Measurements from ENCODE around the gene SUGP2.

The SUGP2 gene

GRCh38 chr19:19033426-19034203, at the start of gene SUGP2, which contains the start of gene ARMC6:
SUGP2 (minus strand) TSS chr19:19033517; CDS start chr19:19031071, 2,446 bp downstream.
ARMC6 (plus strand) TSS chr19:19033603; CDS start chr19:19034210, 607 bp downstream.
- in situ Hi-C loops (cut with MboI; ENCODE audit: low sequenced_read_pairs): no loop called here

- in situ Hi-C loops (cut with MboI; ENCODE audit: low sequenced_read_pairs): no loop called here
These were observed 48.4 kb upstream of the SUGP2 start for GRCh38 chr19:19081642-19082151.

- in situ Hi-C loops (cut with MboI; ENCODE audit: low sequenced_read_pairs): no loop called here
These were observed 46.3 kb upstream of the SUGP2 start for GRCh38 chr19:19079571-19079970.

GRCh38 chr19:19078801-19079200, 45.5 kb upstream of the SUGP2 start:
- in situ Hi-C loops (cut with MboI; ENCODE audit: low sequenced_read_pairs): no loop called here

- in situ Hi-C loops (cut with MboI; ENCODE audit: low sequenced_read_pairs): no loop called here
These were observed 43.8 kb upstream of the SUGP2 start for GRCh38 chr19:19077103-19077502.

- in situ Hi-C loops (cut with MboI; ENCODE audit: low sequenced_read_pairs): no loop called here
These were observed 43.2 kb upstream of the SUGP2 start for GRCh38 chr19:19076476-19076875.

GRCh38 chr19:19075126-19075525, 41.8 kb upstream of the SUGP2 start:
- in situ Hi-C loops (cut with MboI; ENCODE audit: low sequenced_read_pairs): no loop called here

- in situ Hi-C loops (cut with MboI; ENCODE audit: low sequenced_read_pairs): no loop called here
These were observed 41.0 kb upstream of the SUGP2 start for GRCh38 chr19:19074196-19074882.

GRCh38 chr19:19071897-19072296, 38.6 kb upstream of the SUGP2 start:
- in situ Hi-C loops (cut with MboI; ENCODE audit: low sequenced_read_pairs): no loop called here

- in situ Hi-C loops (cut with MboI; ENCODE audit: low sequenced_read_pairs): no loop called here
These were observed 35.6 kb upstream of the SUGP2 start for GRCh38 chr19:19068659-19069654.

GRCh38 chr19:19067276-19068072, 34.2 kb upstream of the SUGP2 start:
- in situ Hi-C loops (cut with MboI; ENCODE audit: low sequenced_read_pairs): no loop called here

GRCh38 chr19:19064811-19065745, 31.8 kb upstream of the SUGP2 start:
- in situ Hi-C loops (cut with MboI; ENCODE audit: low sequenced_read_pairs): no loop called here

- in situ Hi-C loops (cut with MboI; ENCODE audit: low sequenced_read_pairs): no loop called here
These were observed 30.9 kb upstream of the SUGP2 start for GRCh38 chr19:19064098-19064722.

- in situ Hi-C loops (cut with MboI; ENCODE audit: low sequenced_read_pairs): no loop called here
These were observed 30.1 kb upstream of the SUGP2 start, which contains the start of gene SLC25A42 for GRCh38 chr19:19063183-19064097. SLC25A42 (plus strand) TSS chr19:19063994; CDS start chr19:19096125, 32,131 bp downstream.

GRCh38 chr19:19062454-19063182, 29.3 kb upstream of the SUGP2 start:
- in situ Hi-C loops (cut with MboI; ENCODE audit: low sequenced_read_pairs): no loop called here

GRCh38 chr19:19061506-19061905, 28.2 kb upstream of the SUGP2 start:
- in situ Hi-C loops (cut with MboI; ENCODE audit: low sequenced_read_pairs): no loop called here
